ENCODE results near the gene TRAF3IP1.

Gene TRAF3IP1

GRCh38 chr2:238290715-238291549, 29.4 kb upstream of the TRAF3IP1 start:
- no peak for DNase-seq (ENCODE audit: low read depth in 1 of 2, low spot score in 1 of 2)
- no peak for TF ChIP-seq JUND (IDR thresholded peaks at IDR 0.05; ENCODE audit: low read depth)
- in situ Hi-C loops (cut with HindIII; ENCODE audit: low pct_unique_long_range_greater_than_20kb, low sequenced_read_pairs) = no loop called here

- DNase-seq (ENCODE audit: low read depth in 1 of 2, low spot score in 1 of 2) = no peak
Observed at GRCh38 chr2:238291550-238292281, 28.6 kb upstream of the TRAF3IP1 start.

GRCh38 chr2:238294046-238294392, 26.3 kb upstream of the TRAF3IP1 start:
- no peak for TF ChIP-seq JUND (IDR thresholded peaks at IDR 0.05; ENCODE audit: low read depth)
- in situ Hi-C loops (cut with HindIII; ENCODE audit: low pct_unique_long_range_greater_than_20kb, low sequenced_read_pairs) = no loop called here
- no peak for DNase-seq (ENCODE audit: low read depth in 1 of 2, low spot score in 1 of 2)

More at GRCh38 chr2:238291550-238292281, 28.6 kb upstream of the TRAF3IP1 start:
- no peak for TF ChIP-seq JUND (IDR thresholded peaks at IDR 0.05; ENCODE audit: low read depth)
- in situ Hi-C loops (cut with HindIII; ENCODE audit: low pct_unique_long_range_greater_than_20kb, low sequenced_read_pairs) = no loop called here

- no peak for TF ChIP-seq JUND (IDR thresholded peaks at IDR 0.05; ENCODE audit: low read depth)
- DNase-seq (ENCODE audit: low read depth in 1 of 2, low spot score in 1 of 2) = no peak
- in situ Hi-C loops (cut with HindIII; ENCODE audit: low pct_unique_long_range_greater_than_20kb, low sequenced_read_pairs) = no loop called here
Observed at GRCh38 chr2:238294393-238295143, 25.8 kb upstream of the TRAF3IP1 start.

- in situ Hi-C loops (cut with HindIII; ENCODE audit: low pct_unique_long_range_greater_than_20kb, low sequenced_read_pairs) = no loop called here
- DNase-seq (ENCODE audit: low read depth in 1 of 2, low spot score in 1 of 2) = no peak
- no peak for TF ChIP-seq JUND (IDR thresholded peaks at IDR 0.05; ENCODE audit: low read depth)
Observed at GRCh38 chr2:238295144-238296112, 24.9 kb upstream of the TRAF3IP1 start.

- no peak for TF ChIP-seq JUND (IDR thresholded peaks at IDR 0.05; ENCODE audit: low read depth)
- DNase-seq (ENCODE audit: low read depth in 1 of 2, low spot score in 1 of 2) = no peak
- in situ Hi-C loops (cut with HindIII; ENCODE audit: low pct_unique_long_range_greater_than_20kb, low sequenced_read_pairs) = no loop called here
Observed at GRCh38 chr2:238296638-238297457, 23.5 kb upstream of the TRAF3IP1 start.

GRCh38 chr2:238299803-238300202, 20.5 kb upstream of the TRAF3IP1 start:
- in situ Hi-C loops (cut with HindIII; ENCODE audit: low pct_unique_long_range_greater_than_20kb, low sequenced_read_pairs) = no loop called here
- peak; percentile 33 to 54 for DNase-seq (ENCODE audit: low read depth in 1 of 2, low spot score in 1 of 2)
- no peak for TF ChIP-seq JUND (IDR thresholded peaks at IDR 0.05; ENCODE audit: low read depth)

- in situ Hi-C loops (cut with HindIII; ENCODE audit: low pct_unique_long_range_greater_than_20kb, low sequenced_read_pairs) = no loop called here
- DNase-seq (ENCODE audit: low read depth in 1 of 2, low spot score in 1 of 2) = no peak
- TF ChIP-seq JUND (IDR thresholded peaks at IDR 0.05; ENCODE audit: low read depth) = no peak
Observed at GRCh38 chr2:238302087-238302486, 18.2 kb upstream of the TRAF3IP1 start.

- in situ Hi-C loops (cut with HindIII; ENCODE audit: low pct_unique_long_range_greater_than_20kb, low sequenced_read_pairs) = no loop called here
- DNase-seq (ENCODE audit: low read depth in 1 of 2, low spot score in 1 of 2) = no peak
- TF ChIP-seq JUND (IDR thresholded peaks at IDR 0.05; ENCODE audit: low read depth) = no peak
Observed at GRCh38 chr2:238302751-238303150, 17.6 kb upstream of the TRAF3IP1 start.

GRCh38 chr2:238304116-238304515, 16.2 kb upstream of the TRAF3IP1 start:
- no peak for DNase-seq (ENCODE audit: low read depth in 1 of 2, low spot score in 1 of 2)
- no peak for TF ChIP-seq JUND (IDR thresholded peaks at IDR 0.05; ENCODE audit: low read depth)
- in situ Hi-C loops (cut with HindIII; ENCODE audit: low pct_unique_long_range_greater_than_20kb, low sequenced_read_pairs) = no loop called here

All from T47D (cell line).